ENCODE measurements around the gene CTRL.

CTRL gene

DNA sequence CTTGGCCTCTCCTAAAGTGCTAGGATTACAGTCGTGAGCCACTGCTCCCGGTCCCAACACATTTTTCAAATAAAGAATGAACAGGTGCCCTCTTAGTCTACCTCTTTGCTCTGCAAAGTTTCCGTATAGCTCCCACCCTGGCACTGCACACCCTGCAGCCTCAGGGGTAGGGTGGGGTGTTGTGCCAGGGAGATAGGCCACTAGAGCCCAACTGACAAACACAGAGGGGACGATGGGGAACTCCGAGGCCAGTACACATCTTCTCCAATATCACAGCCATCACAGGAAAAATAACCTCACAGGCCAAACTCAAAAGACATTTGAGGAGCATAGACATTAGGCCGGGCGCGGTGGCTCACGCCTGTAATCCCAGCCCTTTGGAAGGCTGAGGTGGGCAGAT, 39.4 kb upstream of the CTRL start (continued):
- TF ChIP-seq, protein P1, sequence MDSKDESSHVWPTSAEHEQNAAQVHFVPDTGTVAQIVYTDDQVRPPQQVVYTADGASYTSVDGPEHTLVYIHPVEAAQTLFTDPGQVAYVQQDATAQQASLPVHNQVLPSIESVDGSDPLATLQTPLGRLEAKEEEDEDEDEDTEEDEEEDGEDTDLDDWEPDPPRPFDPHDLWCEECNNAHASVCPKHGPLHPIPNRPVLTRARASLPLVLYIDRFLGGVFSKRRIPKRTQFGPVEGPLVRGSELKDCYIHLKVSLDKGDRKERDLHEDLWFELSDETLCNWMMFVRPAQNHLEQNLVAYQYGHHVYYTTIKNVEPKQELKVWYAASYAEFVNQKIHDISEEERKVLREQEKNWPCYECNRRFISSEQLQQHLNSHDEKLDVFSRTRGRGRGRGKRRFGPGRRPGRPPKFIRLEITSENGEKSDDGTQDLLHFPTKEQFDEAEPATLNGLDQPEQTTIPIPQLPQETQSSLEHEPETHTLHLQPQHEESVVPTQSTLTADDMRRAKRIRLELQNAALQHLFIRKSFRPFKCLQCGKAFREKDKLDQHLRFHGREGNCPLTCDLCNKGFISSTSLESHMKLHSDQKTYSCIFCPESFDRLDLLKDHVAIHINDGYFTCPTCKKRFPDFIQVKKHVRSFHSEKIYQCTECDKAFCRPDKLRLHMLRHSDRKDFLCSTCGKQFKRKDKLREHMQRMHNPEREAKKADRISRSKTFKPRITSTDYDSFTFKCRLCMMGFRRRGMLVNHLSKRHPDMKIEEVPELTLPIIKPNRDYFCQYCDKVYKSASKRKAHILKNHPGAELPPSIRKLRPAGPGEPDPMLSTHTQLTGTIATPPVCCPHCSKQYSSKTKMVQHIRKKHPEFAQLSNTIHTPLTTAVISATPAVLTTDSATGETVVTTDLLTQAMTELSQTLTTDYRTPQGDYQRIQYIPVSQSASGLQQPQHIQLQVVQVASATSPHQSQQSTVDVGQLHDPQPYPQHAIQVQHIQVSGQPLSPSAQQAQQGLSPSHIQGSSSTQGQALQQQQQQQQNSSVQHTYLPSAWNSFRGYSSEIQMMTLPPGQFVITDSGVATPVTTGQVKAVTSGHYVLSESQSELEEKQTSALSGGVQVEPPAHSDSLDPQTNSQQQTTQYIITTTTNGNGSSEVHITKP (tag by site-specific recombination; IDR thresholded peaks at IDR 0.05) = no peak

DNA sequence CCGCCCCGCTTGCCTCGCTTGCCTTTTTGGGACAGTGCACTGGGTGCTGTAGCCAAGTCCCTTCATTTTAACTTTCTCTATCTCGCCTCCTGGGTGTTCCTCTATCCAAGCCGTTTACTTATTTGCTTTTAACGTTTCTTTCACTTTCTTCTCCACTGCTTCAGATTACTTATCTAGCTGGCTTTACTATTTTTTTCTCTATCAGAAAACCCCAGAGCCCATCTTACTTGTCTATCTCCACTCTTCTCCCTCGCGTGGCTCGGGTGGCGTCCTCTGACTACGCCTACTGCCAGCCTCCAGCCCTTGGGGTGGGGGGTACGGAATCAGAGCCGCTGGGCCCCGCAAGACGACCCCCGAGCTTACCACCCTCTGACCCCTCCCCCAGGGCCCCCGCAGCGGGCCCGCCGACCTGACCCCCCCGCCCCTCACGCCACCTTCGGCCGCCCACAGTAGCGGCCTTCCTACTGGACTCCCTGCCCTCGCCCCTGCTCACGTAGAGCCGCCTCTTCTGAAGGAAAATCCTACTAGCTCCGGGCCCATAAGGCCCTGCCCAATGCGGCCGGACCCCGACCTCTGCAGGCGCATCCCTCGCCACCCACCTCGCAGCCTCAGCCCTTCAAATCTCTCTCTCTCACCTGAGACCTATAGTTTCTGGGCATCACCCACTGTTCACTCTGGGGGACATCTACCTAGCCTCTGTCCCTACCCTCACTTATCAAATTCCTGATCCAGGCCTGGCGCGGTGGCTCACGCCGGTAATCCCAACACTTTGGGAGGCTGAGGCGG, 37.8 kb upstream of the CTRL start:
- TF ChIP-seq EGR2 (tag by site-specific recombination; IDR thresholded peaks at IDR 0.05; ENCODE audit: low read depth) (0 out of 2 replicates have a peak, but pooled peaks have one; percentile 17), ZFHX2 (tag by site-specific recombination; conservative IDR thresholded peaks at IDR 0.05) (peak; percentile 28), MYNN (tag by site-specific recombination; IDR thresholded peaks at IDR 0.05; ENCODE audit: borderline replicate concordance) (no peak), ZNF174 (tag by site-specific recombination; IDR thresholded peaks at IDR 0.05) (no peak)
- peaks cover 0 to 18% of the 10 kb centered on the region in 2 experiments; a peak in 1 of 3 replicates for H3K36me3 ChIP-seq (ENCODE audit: control insufficient read depth in 2 of 2, insufficient read depth in 1 of 2, low read length in 2 of 2)
- ChIA-PET POLR2A (no interaction called here), CTCF (interaction anchor here (0.7 kb wide), 1 partner anchor 294 kb away, joined by 3 read pairs; no protein-coding TSS in a partner anchor)
- H3K9me3 ChIP-seq (ENCODE audit: control insufficient read depth, insufficient read depth, low read depth, low read length) = no peaks in the 10 kb centered on the region
- H3K4me1 ChIP-seq (ENCODE audit: control insufficient read depth, insufficient read depth, low read length) = no peaks in the 10 kb centered on the region; the same call in none of the 2 replicates
- H3K4me3 ChIP-seq (ENCODE audit: low read depth, low read length) = no peak overlapping the region
- H3K27ac ChIP-seq (ENCODE audit: extremely low read depth, low read depth, low read length) = no peak overlapping the region

DNA sequence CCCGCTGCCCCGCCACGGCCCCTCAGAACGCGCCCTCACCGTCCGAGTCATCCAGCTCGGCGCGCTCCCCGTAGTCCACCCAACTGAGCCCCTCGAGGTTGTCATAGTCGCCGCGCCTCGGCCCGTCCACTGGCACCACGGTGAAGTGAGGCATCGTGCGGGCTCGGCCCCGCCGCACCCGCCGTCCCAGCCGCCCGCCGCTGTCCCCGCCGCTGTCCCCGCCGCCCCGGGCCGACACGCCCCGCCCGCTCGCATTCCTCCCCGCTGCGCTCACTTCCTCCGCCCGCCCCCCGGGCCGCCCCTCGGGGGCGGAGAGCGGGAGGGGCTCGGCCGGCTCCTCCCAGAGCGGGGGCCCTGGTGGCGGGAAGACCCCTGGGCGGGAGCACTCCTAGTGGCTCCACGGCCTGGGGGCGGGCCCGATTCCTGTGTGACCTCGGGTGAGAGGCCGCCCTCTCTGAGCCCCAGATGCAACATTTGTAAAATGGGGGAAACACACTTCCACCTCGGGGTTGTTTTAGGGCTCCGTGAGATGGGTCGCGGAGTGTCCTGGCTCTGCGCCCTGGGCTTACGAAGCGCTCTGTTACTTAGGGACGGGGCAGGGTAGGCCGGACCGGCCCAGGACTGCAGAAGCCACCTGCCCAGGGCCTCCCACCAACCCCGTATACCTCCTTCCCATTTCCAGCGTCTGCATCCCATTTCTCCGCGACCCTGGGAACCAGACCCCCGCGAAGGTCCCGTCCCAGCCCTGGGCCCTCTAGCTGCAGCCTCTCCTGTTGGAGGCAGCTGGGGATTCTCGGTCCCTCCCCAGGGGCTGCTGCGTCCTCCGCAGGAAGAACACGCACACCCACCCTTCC, 37.0 kb upstream of the CTRL start, which contains the start of gene SLC12A4:
Gene SLC12A4, minus strand, starts transcription at position 238 of the 854 bp plus-strand sequence. Its CDS starts 84 bp downstream, at position 154.
- H3K27ac ChIP-seq (ENCODE audit: extremely low read depth, low read depth, low read length) = peak within 1 kb of the TSS; percentile 80; the same call in 1 of the 2 replicates
- no peaks in the 10 kb centered on the region for H3K9me3 ChIP-seq (ENCODE audit: control insufficient read depth, insufficient read depth, low read depth, low read length)
- ChIA-PET CTCF (no interaction called here), POLR2A (interaction anchor here (0.9 kb wide), 1 partner anchor 32 kb away, joined by 3 read pairs; the partner anchor contains the start of gene PSMB10)
- H3K4me1 ChIP-seq (ENCODE audit: control insufficient read depth, insufficient read depth, low read length) = no peaks in the 10 kb centered on the region; the same call in none of the 2 replicates
- H3K4me3 ChIP-seq (ENCODE audit: low read depth, low read length) = peak within 1 kb of the TSS; percentile 68
- peaks cover 0 to 25% of the 10 kb centered on the region in 2 experiments; a peak in 1 of 3 replicates for H3K36me3 ChIP-seq (ENCODE audit: control insufficient read depth in 2 of 2, insufficient read depth in 1 of 2, low read length in 2 of 2)
- TF ChIP-seq ZBTB6 (tag by site-specific recombination; IDR thresholded peaks at IDR 0.05) (peak; percentile 11; the same call in 1 of the 2 replicates), ZFHX2 (tag by site-specific recombination; conservative IDR thresholded peaks at IDR 0.05) (peak; percentile 71), REPIN1 (tag by site-specific recombination; IDR thresholded peaks at IDR 0.05; ENCODE audit: low read depth) (0 out of 2 replicates have a peak, but pooled peaks have one; percentile 38), ZNF335 (tag by site-specific recombination; conservative IDR thresholded peaks at IDR 0.05) (peak; percentile 57), ZNF518A (tag by site-specific recombination; conservative IDR thresholded peaks at IDR 0.05; ENCODE audit: low read depth) (no peak), EGR2 (tag by site-specific recombination; IDR thresholded peaks at IDR 0.05; ENCODE audit: low read depth) (peak; percentile 35; the same call in 1 of the 2 replicates), ZFP3 (tag by site-specific recombination; IDR thresholded peaks at IDR 0.05; ENCODE audit: low read depth) (peak; percentile 13; the same call in 1 of the 2 replicates), ZNF660 (tag by site-specific recombination; IDR thresholded peaks at IDR 0.05) (0 out of 2 replicates have a peak, but pooled peaks have one; percentile 21), SETDB1 (IDR thresholded peaks at IDR 0.05; ENCODE audit: insufficient read length, low read length) (no peak), SP7 (tag by site-specific recombination; IDR thresholded peaks at IDR 0.05) (peak; percentile 68), ZNF629 (tag by site-specific recombination; IDR thresholded peaks at IDR 0.05) (peak; percentile 21; the same call in 1 of the 2 replicates)
- TF ChIP-seq, protein P2, sequence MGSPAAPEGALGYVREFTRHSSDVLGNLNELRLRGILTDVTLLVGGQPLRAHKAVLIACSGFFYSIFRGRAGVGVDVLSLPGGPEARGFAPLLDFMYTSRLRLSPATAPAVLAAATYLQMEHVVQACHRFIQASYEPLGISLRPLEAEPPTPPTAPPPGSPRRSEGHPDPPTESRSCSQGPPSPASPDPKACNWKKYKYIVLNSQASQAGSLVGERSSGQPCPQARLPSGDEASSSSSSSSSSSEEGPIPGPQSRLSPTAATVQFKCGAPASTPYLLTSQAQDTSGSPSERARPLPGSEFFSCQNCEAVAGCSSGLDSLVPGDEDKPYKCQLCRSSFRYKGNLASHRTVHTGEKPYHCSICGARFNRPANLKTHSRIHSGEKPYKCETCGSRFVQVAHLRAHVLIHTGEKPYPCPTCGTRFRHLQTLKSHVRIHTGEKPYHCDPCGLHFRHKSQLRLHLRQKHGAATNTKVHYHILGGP (tag by site-specific recombination; IDR thresholded peaks at IDR 0.05) = no peak

All from HEK293 (cell line).